Brain pericyte (primary cell): ENCODE data around the gene CTNNBIP1.

Experiments used
- DNase-seq: peaks from one replicate; pipeline ENCODE4 v3.0.0-alpha.2; 2012; ENCODE audit warnings: low read depth, low spot score

CTNNBIP1 gene

GRCh38 chr1:9877962-9878361 is 32.1 kb downstream of the CTNNBIP1 start:
- DNase-seq, result no peak

- DNase-seq, result no peak
Measured at GRCh38 chr1:9875636-9876000, 34.5 kb downstream of the CTNNBIP1 start.

- no peak for DNase-seq
Measured at GRCh38 chr1:9874959-9875635, 35.0 kb downstream of the CTNNBIP1 start.

- DNase-seq, result no peak
Measured at GRCh38 chr1:9874412-9874811, 35.7 kb downstream of the CTNNBIP1 start.

GRCh38 chr1:9873992-9874391 is 36.1 kb downstream of the CTNNBIP1 start:
- DNase-seq, result no peak

GRCh38 chr1:9873385-9873784 is 36.7 kb downstream of the CTNNBIP1 start:
- no peak for DNase-seq

- DNase-seq, result no peak
Measured at GRCh38 chr1:9872430-9873165, 37.5 kb downstream of the CTNNBIP1 start.

GRCh38 chr1:9871707-9872425 is 38.2 kb downstream of the CTNNBIP1 start:
- no peak for DNase-seq

GRCh38 chr1:9871021-9871420 is 39.0 kb downstream of the CTNNBIP1 start:
- DNase-seq, result no peak

- DNase-seq, result no peak
Measured at GRCh38 chr1:9870572-9870971, 39.5 kb downstream of the CTNNBIP1 start.

- DNase-seq, result no peak
Measured at GRCh38 chr1:9869831-9870251, 40.2 kb downstream of the CTNNBIP1 start.

GRCh38 chr1:9868244-9868590 is 41.9 kb downstream of the CTNNBIP1 start:
- DNase-seq, result no peak

- no peak for DNase-seq
Measured at GRCh38 chr1:9867408-9868243, 42.4 kb downstream of the CTNNBIP1 start.

GRCh38 chr1:9866836-9867235 is 43.2 kb downstream of the CTNNBIP1 start:
- no peak for DNase-seq

- DNase-seq, result no peak
Measured at GRCh38 chr1:9865724-9866123, 44.3 kb downstream of the CTNNBIP1 start.

- no peak for DNase-seq
Measured at GRCh38 chr1:9863371-9863770, 46.7 kb downstream of the CTNNBIP1 start.

- DNase-seq, result no peak
Measured at GRCh38 chr1:9861360-9861759, 48.7 kb downstream of the CTNNBIP1 start.

- DNase-seq, result no peak
Measured at GRCh38 chr1:9860887-9861286, 49.2 kb downstream of the CTNNBIP1 start.

GRCh38 chr1:9859281-9860014 is 50.6 kb downstream of the CTNNBIP1 start:
- no peak for DNase-seq

GRCh38 chr1:9858293-9859035 is 51.6 kb downstream of the CTNNBIP1 start:
- DNase-seq, result no peak
